Hepatocyte (in vitro differentiated cells): Measurements from ENCODE around the gene RXRB.

Experiments
- CTCF ChIP-seq: fragments of 200-600 bp; sonication (generic); IDR thresholded peaks from 2 replicates; pipeline ENCODE4 v1.5.1; 2016; ENCODE audit warnings: antibody characterized with exemption, mild to moderate bottlenecking; ENCODE audit not compliant: poor library complexity
- EZH2 ChIP-seq: fragments of 200-600 bp; sonication (generic); IDR thresholded peaks from 2 replicates; pipeline ENCODE4 v1.6.1; 2016; ENCODE audit warnings: antibody characterized with exemption, mild to moderate bottlenecking, borderline replicate concordance
- EZH2phosphoT487 ChIP-seq: fragments of 200-600 bp; sonication (generic); IDR thresholded peaks from one replicate; pipeline ENCODE4 v1.6.1; 2018; ENCODE audit warnings: antibody characterized with exemption, mild to moderate bottlenecking, low read depth, moderate library complexity; ENCODE audit not compliant: unreplicated experiment, severe bottlenecking

DNA sequence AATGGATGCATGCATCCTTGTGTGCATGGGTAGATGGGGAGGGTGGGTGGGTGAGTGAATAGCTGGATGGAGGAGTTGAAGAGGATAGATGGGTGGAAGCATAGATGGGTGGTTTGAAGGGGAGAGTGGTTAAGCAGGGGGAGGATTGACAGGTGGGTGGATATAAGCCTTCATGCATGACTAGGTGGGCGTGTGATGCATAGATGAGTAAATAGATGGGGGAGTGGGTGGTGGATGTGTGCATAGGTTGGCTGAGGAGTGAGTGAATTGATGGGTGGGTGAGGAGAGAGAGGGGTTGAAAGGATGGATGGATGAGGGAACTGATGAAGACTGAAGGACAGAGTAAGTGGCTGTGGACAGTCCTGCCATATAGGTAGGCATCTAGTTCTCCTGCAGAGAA is 12.7 kb downstream of the RXRB start:
- TF ChIP-seq CTCF (no peak), EZH2phosphoT487 (no peak), EZH2 (no peak)
